Measurements from ENCODE around the gene CDS2. TPM values are rescaled to one million over a fixed set of nuclear protein-coding genes. Genes with fewer than 3 reads are reported as not detected.
A peak's percentile ranks its signal among the peaks of the same experiment; 100 is the strongest.

CDS2 gene
- total RNA-seq, 2 donors from 2014 or later, result 31.7 to 44.3 TPM

- H3K27ac ChIP-seq, result no peak overlapping the region
- DNase-seq, result no peak
- no peak overlapping the region for H3K4me3 ChIP-seq
- H3K27me3 ChIP-seq, result no peaks in the 10 kb centered on the region
- H3K9ac ChIP-seq (ENCODE audit: low read depth in 2 of 2, low read length in 2 of 2), result no peak overlapping the region
- TF ChIP-seq CTCF (IDR thresholded peaks at IDR 0.05), result no peak
- H3K36me3 ChIP-seq, result no peaks in the 10 kb centered on the region
- intact Hi-C loops (cut with DNase I), result no loop called here
- no peaks in the 10 kb centered on the region for H3K4me1 ChIP-seq
- no peaks in the 10 kb centered on the region for H3K9me3 ChIP-seq
Measured at GRCh38 chr20:5188736-5189135, 61.9 kb downstream of the CDS2 start.

GRCh38 chr20:5189917-5190316, 63.1 kb downstream of the CDS2 start:
- TF ChIP-seq CTCF (IDR thresholded peaks at IDR 0.05), result no peak
- no peak overlapping the region for H3K9ac ChIP-seq (ENCODE audit: low read depth in 2 of 2, low read length in 2 of 2)
- no peak overlapping the region for H3K4me3 ChIP-seq
- H3K9me3 ChIP-seq, result no peaks in the 10 kb centered on the region
- DNase-seq, result no peak
- H3K27ac ChIP-seq, result no peak overlapping the region
- no peaks in the 10 kb centered on the region for H3K27me3 ChIP-seq
- no peaks in the 10 kb centered on the region for H3K4me1 ChIP-seq
- intact Hi-C loops (cut with DNase I), result loop anchor here (5.0 kb wide), 1 partner anchor 63 kb away; the partner anchor contains the start of gene CDS2
- H3K36me3 ChIP-seq, result no peaks in the 10 kb centered on the region

GRCh38 chr20:5190444-5190843, 63.6 kb downstream of the CDS2 start:
- Histone ChIP-seq H3K27ac (no peak overlapping the region), H3K27me3 (no peaks in the 10 kb centered on the region), H3K36me3 (no peaks in the 10 kb centered on the region), H3K4me1 (no peaks in the 10 kb centered on the region), H3K9me3 (no peaks in the 10 kb centered on the region), H3K4me3 (no peak overlapping the region), H3K9ac (ENCODE audit: low read depth in 2 of 2, low read length in 2 of 2) (no peak overlapping the region)
- intact Hi-C loops (cut with DNase I), result loop anchor here (5.0 kb wide), 1 partner anchor 63 kb away; the partner anchor contains the start of gene CDS2
- DNase-seq, result no peak
- no peak for TF ChIP-seq CTCF (IDR thresholded peaks at IDR 0.05)

- Histone ChIP-seq H3K4me1 (no peaks in the 10 kb centered on the region), H3K36me3 (no peaks in the 10 kb centered on the region), H3K27ac (no peak overlapping the region), H3K27me3 (no peaks in the 10 kb centered on the region), H3K4me3 (no peak overlapping the region), H3K9ac (ENCODE audit: low read depth in 2 of 2, low read length in 2 of 2) (no peak overlapping the region), H3K9me3 (no peaks in the 10 kb centered on the region)
- peak; percentile 59 for TF ChIP-seq CTCF (IDR thresholded peaks at IDR 0.05)
- intact Hi-C loops (cut with DNase I), result loop anchor here (5.0 kb wide), 1 partner anchor 65 kb away; the partner anchor contains the start of gene CDS2
- peak; percentile 43 for DNase-seq
Measured at GRCh38 chr20:5191829-5192569, 65.2 kb downstream of the CDS2 start.

- intact Hi-C loops (cut with DNase I), result loop anchor here (5.0 kb wide), 1 partner anchor 66 kb away; the partner anchor contains the start of gene CDS2
- Histone ChIP-seq H3K27ac (no peak overlapping the region), H3K9ac (ENCODE audit: low read depth in 2 of 2, low read length in 2 of 2) (no peak overlapping the region), H3K27me3 (no peaks in the 10 kb centered on the region), H3K4me3 (no peak overlapping the region), H3K4me1 (no peaks in the 10 kb centered on the region), H3K36me3 (no peaks in the 10 kb centered on the region), H3K9me3 (no peaks in the 10 kb centered on the region)
- no peak for DNase-seq
- TF ChIP-seq CTCF (IDR thresholded peaks at IDR 0.05), result peak; percentile 7
Measured at GRCh38 chr20:5192570-5193431, 66.0 kb downstream of the CDS2 start.
